Measurements from ENCODE around the gene CNTNAP2.

Gene CNTNAP2

DNA sequence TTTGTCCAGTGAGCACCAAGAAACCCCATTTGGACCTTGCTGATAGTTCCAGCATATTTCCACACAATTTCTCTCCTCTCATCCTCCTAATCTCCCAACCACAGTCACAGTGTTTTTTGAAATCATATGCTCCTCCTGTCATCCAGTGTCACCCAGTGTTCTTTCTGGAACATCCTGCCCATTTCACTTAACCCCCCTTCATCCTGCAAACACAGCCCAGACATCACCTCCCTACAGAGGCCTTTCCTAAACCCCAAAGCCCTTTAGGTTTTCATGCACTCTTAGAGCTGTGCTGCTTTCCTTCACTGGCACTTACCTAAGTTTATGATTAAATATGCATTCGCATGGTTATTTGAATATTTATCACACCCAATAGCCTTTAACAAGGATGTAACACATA is 1316.0 kb downstream of the CNTNAP2 start:
- in situ Hi-C loops (cut with HindIII; ENCODE audit: low sequenced_read_pairs): no loop called here

DNA sequence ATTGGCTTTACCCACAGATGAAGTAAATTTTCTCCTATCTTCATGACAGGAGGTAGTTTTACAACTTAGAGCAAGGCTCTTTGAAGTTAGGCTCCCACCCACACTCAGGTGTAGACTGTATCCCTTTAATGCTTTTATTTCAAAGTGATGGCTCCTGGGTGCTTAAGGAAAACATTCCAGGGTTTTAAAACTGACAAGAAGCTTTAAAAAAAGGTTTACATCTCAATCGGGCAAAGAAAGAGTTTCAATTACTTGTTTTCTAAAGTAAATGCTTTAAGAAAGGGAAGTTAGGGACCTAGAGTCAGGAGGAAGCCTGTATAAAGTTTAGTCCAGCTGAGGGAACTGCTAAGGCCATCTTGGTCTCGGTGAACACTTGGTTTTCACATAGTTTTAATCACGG is 1320.1 kb downstream of the CNTNAP2 start:
- in situ Hi-C loops (cut with HindIII; ENCODE audit: low sequenced_read_pairs): no loop called here

GRCh38 chr7:147438216-147438615 is 1321.6 kb downstream of the CNTNAP2 start:
- in situ Hi-C loops (cut with HindIII; ENCODE audit: low sequenced_read_pairs): no loop called here

DNA sequence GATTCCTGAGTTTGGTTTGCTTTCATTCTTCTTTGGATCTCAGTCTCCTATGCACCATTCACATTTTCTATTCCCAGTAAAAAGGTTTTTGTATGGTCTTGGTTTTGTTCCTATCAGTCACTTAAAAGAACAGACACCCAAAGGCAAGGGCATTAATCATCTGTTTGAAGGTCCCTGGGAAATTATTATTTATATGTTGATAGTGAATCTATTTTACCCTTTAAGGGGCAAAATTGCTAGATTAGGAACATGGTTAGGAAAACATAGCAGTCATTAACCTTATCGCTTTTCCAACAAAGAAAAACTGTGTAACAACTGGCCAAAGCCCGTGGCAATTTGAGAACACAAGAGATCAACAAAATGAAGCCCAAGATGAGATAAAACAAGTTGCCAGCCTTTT is 1327.3 kb downstream of the CNTNAP2 start:
- in situ Hi-C loops (cut with HindIII; ENCODE audit: low sequenced_read_pairs): no loop called here

GRCh38 chr7:147452816-147453215 is 1336.2 kb downstream of the CNTNAP2 start:
- in situ Hi-C loops (cut with HindIII; ENCODE audit: low sequenced_read_pairs): no loop called here

DNA sequence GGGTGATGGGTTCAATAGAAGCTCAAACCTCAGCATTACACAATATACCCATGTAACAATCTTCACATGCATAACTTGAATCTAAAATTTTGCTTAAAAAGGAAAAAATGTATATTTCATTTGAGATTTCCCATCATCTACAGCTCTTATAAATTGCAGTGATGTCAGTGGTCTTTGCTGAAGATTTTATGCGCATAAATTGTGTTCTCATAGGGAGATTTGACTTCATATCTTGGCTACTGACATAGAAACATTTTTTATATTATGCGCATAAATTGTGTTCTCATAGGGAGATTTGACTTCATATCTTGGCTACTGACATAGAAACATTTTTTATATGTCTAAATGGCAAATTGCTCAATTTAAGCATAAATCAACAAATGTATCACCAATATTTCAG is 1348.6 kb downstream of the CNTNAP2 start:
- in situ Hi-C loops (cut with HindIII; ENCODE audit: low sequenced_read_pairs): no loop called here

DNA sequence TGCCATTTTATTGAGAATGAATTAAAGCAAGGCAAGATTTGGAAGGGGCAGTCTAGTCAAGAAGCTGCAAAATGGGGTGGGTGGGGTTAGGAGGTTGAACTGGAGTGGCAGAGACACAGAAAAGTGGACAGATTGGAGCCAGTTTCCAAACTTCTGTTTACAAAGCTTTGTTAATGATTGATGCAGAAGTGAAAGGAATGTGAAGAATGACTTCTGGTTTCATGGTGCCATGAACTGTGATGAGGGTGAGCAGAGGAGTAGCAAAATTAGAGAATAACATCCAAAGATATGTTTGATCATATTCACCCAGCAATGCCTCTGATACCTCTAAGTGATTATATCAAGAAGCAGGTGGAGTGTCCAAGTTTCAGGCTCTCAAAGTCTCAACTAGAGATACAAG is 1356.0 kb downstream of the CNTNAP2 start:
- in situ Hi-C loops (cut with HindIII; ENCODE audit: low sequenced_read_pairs): no loop called here

- in situ Hi-C loops (cut with HindIII; ENCODE audit: low sequenced_read_pairs): no loop called here
These were observed 1358.3 kb downstream of the CNTNAP2 start for GRCh38 chr7:147474862-147475261.

DNA sequence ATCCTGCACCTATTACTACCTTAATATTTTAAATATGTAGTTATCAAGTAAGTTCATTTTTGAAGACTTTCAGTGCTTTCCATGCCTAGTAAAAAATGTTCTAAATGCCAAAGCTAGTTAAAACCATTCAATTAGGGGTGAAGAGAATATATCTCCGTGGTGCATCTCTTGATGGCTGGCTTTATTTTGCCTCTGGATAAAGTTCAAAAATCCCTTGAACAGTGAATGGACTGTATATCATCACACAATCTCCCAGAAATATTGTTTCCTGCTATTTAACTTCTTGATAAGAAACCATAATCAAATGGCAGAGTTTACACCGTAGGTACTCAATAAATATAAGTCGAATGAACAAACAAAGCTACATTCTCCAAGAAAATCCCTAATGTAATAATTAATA is 1360.9 kb downstream of the CNTNAP2 start:
- in situ Hi-C loops (cut with HindIII; ENCODE audit: low sequenced_read_pairs): no loop called here

DNA sequence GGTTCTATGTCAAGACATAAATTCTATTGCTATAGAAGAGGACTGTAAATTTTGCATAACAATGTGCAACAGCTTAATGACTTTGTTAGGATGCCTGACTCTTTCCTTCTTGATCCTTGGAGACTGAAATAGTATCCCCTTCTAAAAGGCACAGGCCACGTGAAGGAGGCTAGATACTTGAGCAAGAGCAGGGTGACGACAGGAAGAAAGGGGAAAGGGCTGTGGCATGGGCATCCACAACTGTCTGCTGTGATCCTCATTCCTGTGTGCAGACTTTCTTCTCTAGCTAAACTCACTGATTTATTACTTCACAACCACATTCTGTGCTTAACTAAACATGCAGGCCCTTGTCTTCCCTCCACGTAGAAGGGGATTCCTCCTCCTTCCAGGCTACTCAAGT is 1362.2 kb downstream of the CNTNAP2 start:
- in situ Hi-C loops (cut with HindIII; ENCODE audit: low sequenced_read_pairs): no loop called here

DNA sequence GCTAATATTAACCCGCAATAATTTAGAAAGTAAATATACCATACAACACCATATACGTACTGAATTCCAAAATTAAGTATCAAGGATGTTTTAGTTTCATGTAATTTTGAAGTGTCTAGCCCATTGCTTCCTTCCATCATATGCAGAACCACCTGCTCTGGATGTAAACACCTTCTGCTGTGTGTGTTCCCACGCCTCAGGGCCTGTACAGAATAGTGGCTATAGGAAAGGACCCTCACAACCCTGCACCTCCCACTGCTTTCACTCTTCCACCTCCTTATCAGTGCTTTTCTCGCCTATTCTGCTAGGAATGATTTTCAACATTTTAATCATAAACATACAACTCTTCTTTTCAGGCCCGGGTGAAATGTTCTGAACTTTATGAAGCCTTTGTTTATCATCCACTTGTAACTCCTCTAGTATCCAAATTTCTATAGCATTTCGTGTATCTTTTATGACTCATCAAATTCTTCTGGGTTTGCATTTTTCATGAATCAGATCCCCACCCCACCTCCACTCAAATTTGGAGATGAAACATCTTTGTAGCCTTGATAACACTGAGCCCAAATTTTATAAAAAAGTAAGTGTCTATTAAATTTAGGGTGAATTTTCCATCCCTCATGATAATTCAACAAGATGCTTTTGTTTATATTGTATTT is 1367.2 kb downstream of the CNTNAP2 start:
- in situ Hi-C loops (cut with HindIII; ENCODE audit: low sequenced_read_pairs): no loop called here

GRCh38 chr7:147485660-147486210 is 1369.1 kb downstream of the CNTNAP2 start:
- in situ Hi-C loops (cut with HindIII; ENCODE audit: low sequenced_read_pairs): no loop called here

DNA sequence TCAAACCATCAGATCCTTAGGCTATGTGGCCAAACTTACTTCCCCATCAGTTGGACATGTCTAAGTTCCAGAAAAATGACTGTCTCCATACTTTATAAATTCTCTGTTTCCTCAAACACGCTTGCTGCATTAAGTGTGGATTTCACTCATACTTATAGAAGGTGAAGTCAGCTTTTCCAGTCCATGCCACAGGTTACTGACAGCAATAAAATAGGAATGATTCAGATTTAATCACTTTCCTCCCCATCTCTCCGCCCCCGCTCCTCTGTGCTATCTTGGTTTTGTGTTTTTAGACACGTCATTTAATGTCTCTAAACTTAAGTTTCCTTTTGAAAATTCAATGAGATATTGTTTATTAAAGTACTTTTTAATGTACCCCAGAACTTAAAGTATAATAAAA is 1376.0 kb downstream of the CNTNAP2 start:
- in situ Hi-C loops (cut with HindIII; ENCODE audit: low sequenced_read_pairs): no loop called here

DNA sequence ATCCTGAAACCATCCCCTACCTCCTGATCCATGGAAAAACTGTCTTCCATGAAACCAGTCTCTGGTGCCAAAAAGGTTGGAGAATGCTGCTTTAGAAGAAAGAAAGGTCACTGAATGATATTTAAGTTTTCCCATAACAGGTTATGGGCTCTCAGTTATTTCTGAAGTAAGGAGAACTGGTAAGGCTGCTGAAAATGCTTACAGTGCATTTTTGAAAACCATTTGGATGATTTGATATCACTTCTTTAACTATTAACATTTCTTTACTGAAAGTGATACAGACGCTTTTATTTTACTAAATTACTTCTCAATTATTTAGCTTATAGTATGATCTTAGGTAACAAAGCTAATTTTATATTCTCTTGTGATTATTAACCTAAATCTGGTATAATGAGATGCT is 1379.6 kb downstream of the CNTNAP2 start:
- in situ Hi-C loops (cut with HindIII; ENCODE audit: low sequenced_read_pairs): no loop called here

GRCh38 chr7:147497246-147497645 is 1380.6 kb downstream of the CNTNAP2 start:
- in situ Hi-C loops (cut with HindIII; ENCODE audit: low sequenced_read_pairs): no loop called here

- in situ Hi-C loops (cut with HindIII; ENCODE audit: low sequenced_read_pairs): no loop called here
These were observed 1381.5 kb downstream of the CNTNAP2 start for GRCh38 chr7:147498081-147498480.

DNA sequence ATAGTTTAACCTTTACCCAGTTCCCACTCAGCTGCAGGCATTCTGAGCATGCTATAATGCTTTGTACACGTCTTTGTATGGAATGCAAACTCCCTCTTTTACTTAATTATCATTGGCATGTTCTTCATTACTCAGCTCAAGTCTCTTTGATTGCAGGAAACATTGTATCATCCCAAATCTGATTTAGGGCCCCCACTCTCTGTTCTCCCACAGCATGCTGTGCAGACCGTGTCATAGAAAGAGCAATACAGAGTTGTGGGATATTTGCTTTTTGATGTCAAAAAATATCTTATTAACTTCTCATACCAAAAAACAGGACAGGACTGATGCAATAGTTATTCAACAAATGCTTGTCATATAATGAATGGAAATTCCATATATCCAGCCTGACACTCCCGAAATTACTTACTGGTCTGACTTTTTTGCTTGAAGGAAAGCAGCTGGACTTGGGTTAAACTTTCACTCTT is 1392.5 kb downstream of the CNTNAP2 start:
- in situ Hi-C loops (cut with HindIII; ENCODE audit: low sequenced_read_pairs): no loop called here

- in situ Hi-C loops (cut with HindIII; ENCODE audit: low sequenced_read_pairs): no loop called here
These were observed 1393.1 kb downstream of the CNTNAP2 start for GRCh38 chr7:147509541-147510200.

DNA sequence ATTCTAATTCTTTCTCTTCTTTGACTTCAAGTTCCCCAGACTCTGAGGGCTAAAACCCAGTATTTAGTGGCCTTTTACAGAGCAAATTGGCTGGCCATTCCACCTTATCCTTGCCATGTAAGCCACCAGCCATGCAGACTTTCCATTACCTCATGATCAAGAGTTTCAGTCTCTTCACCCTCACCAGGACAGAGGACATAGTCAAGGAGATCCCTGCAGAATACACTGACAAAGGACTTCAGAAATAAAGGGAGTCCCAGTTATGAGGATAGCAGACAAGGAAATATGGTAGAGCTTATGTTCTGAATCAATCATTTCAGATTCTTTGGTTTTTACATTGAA is 1393.6 kb downstream of the CNTNAP2 start:
- in situ Hi-C loops (cut with HindIII; ENCODE audit: low sequenced_read_pairs): no loop called here

DNA sequence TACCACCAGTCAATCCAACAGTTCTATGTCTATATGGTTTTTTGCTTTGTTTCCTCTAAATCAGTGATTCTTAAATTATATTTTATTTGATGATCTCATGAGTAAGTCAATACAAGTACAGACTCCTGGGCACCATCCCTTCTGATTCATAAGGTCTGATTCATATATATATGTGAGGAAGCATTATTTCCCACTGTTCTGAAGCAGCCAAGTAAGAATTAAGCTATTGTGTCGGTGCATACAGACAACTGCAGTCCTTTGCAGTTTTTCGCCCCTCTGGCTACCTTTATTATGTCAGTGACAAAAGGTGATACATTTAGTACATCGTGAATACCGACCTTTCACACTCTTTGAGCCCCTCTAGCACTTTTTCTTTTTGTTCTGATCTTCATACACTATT is 1394.3 kb downstream of the CNTNAP2 start:
- in situ Hi-C loops (cut with HindIII; ENCODE audit: low sequenced_read_pairs): no loop called here

- in situ Hi-C loops (cut with HindIII; ENCODE audit: low sequenced_read_pairs): no loop called here
These were observed 1396.8 kb downstream of the CNTNAP2 start for GRCh38 chr7:147513451-147513850.

GRCh38 chr7:147516391-147516790 is 1399.8 kb downstream of the CNTNAP2 start:
- in situ Hi-C loops (cut with HindIII; ENCODE audit: low sequenced_read_pairs): no loop called here

DNA sequence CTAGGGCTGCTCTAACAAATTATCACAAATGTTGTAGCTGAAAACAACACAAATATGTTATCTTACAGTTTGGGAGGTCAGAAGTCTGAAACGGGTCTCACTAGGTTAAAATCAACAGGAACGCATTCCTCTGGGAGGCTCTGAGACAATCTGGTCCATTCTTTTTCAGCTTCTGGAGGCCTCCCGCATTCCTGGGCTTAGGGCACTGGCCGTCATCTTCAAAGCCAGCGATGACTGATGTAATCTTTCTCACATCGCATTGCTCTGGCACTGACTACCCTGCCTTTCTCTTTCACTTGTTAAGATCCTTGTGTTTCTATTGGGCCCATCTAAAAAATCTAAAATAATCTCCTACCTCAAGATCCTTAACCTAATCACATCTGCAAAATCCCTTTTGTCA is 1402.5 kb downstream of the CNTNAP2 start:
- in situ Hi-C loops (cut with HindIII; ENCODE audit: low sequenced_read_pairs): no loop called here
